Activated naive CD4-positive, alpha-beta T cell treated with Interleukin-2 at 50 U/mL for 16 hours (primary cell): ENCODE results near the gene XRRA1.
"Not testable (repeated sequence)": the region's sequence is repeated elsewhere in the genome, so short reads cannot be mapped to it uniquely, and the experiment has no call there.

Experiments
- DNase-seq: peaks from one replicate; pipeline ENCODE4 v3.0.0-alpha.2; 2020

The XRRA1 gene

GRCh38 chr11:74948898-74949752 is at the start of gene XRRA1, which contains the start of gene SPCS2:
Gene XRRA1, minus strand, starts transcription at chr11:74949091. Its CDS starts 8,213 bp downstream, at chr11:74940878.
Gene SPCS2, plus strand, starts transcription at chr11:74949266. Its CDS starts 20 bp downstream, at chr11:74949286.
- DNase-seq = peak; percentile 99

GRCh38 chr11:74992852-74993251 is 44.0 kb upstream of the XRRA1 start:
- no peak for DNase-seq

GRCh38 chr11:74990941-74991340 is 42.0 kb upstream of the XRRA1 start:
- no peak for DNase-seq

- DNase-seq = not testable (repeated sequence)
Measured at GRCh38 chr11:74990150-74990549, 41.3 kb upstream of the XRRA1 start.

GRCh38 chr11:74989260-74989638 is 40.4 kb upstream of the XRRA1 start:
- no peak for DNase-seq

- DNase-seq = peak; percentile 85
Measured at GRCh38 chr11:74988541-74989259, 39.8 kb upstream of the XRRA1 start, which contains the start of gene NEU3. Gene NEU3, plus strand, starts transcription at chr11:74988933. Its CDS starts 128 bp downstream, at chr11:74989061.

GRCh38 chr11:74984730-74985129 is 35.8 kb upstream of the XRRA1 start:
- no peak for DNase-seq

- DNase-seq = no peak
Measured at GRCh38 chr11:74984070-74984469, 35.2 kb upstream of the XRRA1 start.

- DNase-seq = no peak
Measured at GRCh38 chr11:74981888-74982287, 33.0 kb upstream of the XRRA1 start.

- DNase-seq = no peak
Measured at GRCh38 chr11:74980634-74981033, 31.7 kb upstream of the XRRA1 start.

GRCh38 chr11:74978041-74978440 is 29.1 kb upstream of the XRRA1 start:
- DNase-seq = no peak

GRCh38 chr11:74971424-74971823 is 22.5 kb upstream of the XRRA1 start:
- no peak for DNase-seq

GRCh38 chr11:74970852-74971395 is 22.0 kb upstream of the XRRA1 start:
- no peak for DNase-seq

GRCh38 chr11:74966651-74967050 is 17.8 kb upstream of the XRRA1 start:
- no peak for DNase-seq

- not testable (repeated sequence) for DNase-seq
Measured at GRCh38 chr11:74960128-74960527, 11.2 kb upstream of the XRRA1 start.

GRCh38 chr11:74957937-74958629 is 9.2 kb upstream of the XRRA1 start:
- no peak for DNase-seq

GRCh38 chr11:74956397-74957015 is 7.6 kb upstream of the XRRA1 start:
- no peak for DNase-seq

- no peak for DNase-seq
Measured at GRCh38 chr11:74954199-74954598, 5.3 kb upstream of the XRRA1 start.

- no peak for DNase-seq
Measured at GRCh38 chr11:74953451-74953850, 4.6 kb upstream of the XRRA1 start.

- no peak for DNase-seq
Measured at GRCh38 chr11:74952752-74953151, 3.9 kb upstream of the XRRA1 start.

- no peak for DNase-seq
Measured at GRCh38 chr11:74951226-74951625, 2.3 kb upstream of the XRRA1 start.

- DNase-seq = no peak
Measured at GRCh38 chr11:74950374-74950969, 1.6 kb upstream of the XRRA1 start.
